SK-N-SH (cell line): Measurements from ENCODE around the gene ANKRD11. TPM values are rescaled to one million over a fixed set of nuclear protein-coding genes. Genes with fewer than 3 reads are reported as not detected.

Source experiments
- CTCF ChIA-PET: fragments of 300-600, 350-600 bp; formaldehyde crosslinking; extraction: SDS; loops from one replicate; lab custom pipeline; 2021; lab: Yijun Ruan, JAX
- POLR2A ChIA-PET: fragments of 350-600 bp; sonication (Branson Sonifier 250); formaldehyde crosslinking; extraction: SDS; loops from one replicate; lab custom pipeline; 2020; ENCODE audit warnings: antibody characterized with exemption, inconsistent platforms; lab: Yijun Ruan, JAX
- DNase-seq: peaks from one replicate; pipeline ENCODE4 v3.0.0; 2012
- H2AFZ ChIP-seq: fragments of 200-600 bp; sonication (generic); 2 replicates; pipeline ENCODE4 v1.8.1; 2016; ENCODE audit warnings: antibody characterized with exemption, mild to moderate bottlenecking, low read depth
- H3F3A ChIP-seq: fragments of 200-600 bp; sonication (generic); replicated peaks from 2 replicates; pipeline ENCODE3; 2016; ENCODE audit warnings: antibody characterized with exemption, mild to moderate bottlenecking; ENCODE audit not compliant: insufficient read depth
- H3K27ac ChIP-seq, 2 experiments: fragments of 200-500 bp in 1 of 2; fragments of 200-600 bp in 1 of 2; sonication (Bioruptor generic) in 1 of 2; sonication (generic), shearing (Covaris generic) in 1 of 2; 2 replicates each; pipeline versions ENCODE4 v1.5.1 to v1.6.1; 2014 to 2016; ENCODE audit warnings: low read depth in 2 of 2, inconsistent platforms in 1 of 2, low read length in 1 of 2, mild to moderate bottlenecking in 1 of 2, mixed read lengths in 1 of 2
- H3K27me3 ChIP-seq: fragments of 200-600 bp; sonication (generic), shearing (Covaris generic); 2 replicates; pipeline ENCODE4 v1.6.1; 2016; ENCODE audit warnings: mixed run types; ENCODE audit not compliant: insufficient read depth
- H3K36me3 ChIP-seq, 2 experiments: fragments of 200-500 bp in 1 of 2; fragments of 200-600 bp in 1 of 2; sonication (Bioruptor generic) in 1 of 2; sonication (generic) in 1 of 2; replicated peaks in 1 of 2; 2 replicates each; pipeline versions ENCODE3 to v1.5.1; 2014 to 2016; ENCODE audit warnings: low read length in 1 of 2, mild to moderate bottlenecking in 1 of 2; ENCODE audit not compliant: insufficient read depth in 2 of 2, control insufficient read depth in 1 of 2
- H3K4me1 ChIP-seq, 2 experiments: fragments of 200-500 bp in 1 of 2; fragments of 200-600 bp in 1 of 2; sonication (Bioruptor generic) in 1 of 2; sonication (generic), shearing (Covaris generic) in 1 of 2; 2 replicates each; pipeline versions ENCODE4 v1.5.1 to v1.6.1; 2014 to 2016; ENCODE audit warnings: low read depth in 1 of 2, low read length in 1 of 2, mixed run types in 1 of 2; ENCODE audit not compliant: insufficient read depth in 2 of 2, control insufficient read depth in 1 of 2
- H3K4me2 ChIP-seq: fragments of 200-600 bp; sonication (generic), shearing (Covaris generic); 2 replicates; pipeline ENCODE4 v1.6.1; 2017; ENCODE audit warnings: mixed run types
- H3K4me3 ChIP-seq, 2 experiments: fragments of 200-500 bp in 1 of 2; fragments of 200-600 bp in 1 of 2; sonication (Bioruptor generic) in 1 of 2; sonication (generic), shearing (Covaris generic) in 1 of 2; 2 replicates each; pipeline versions ENCODE4 v1.5.1 to v1.8.1; 2014 to 2016; ENCODE audit warnings: low read depth in 2 of 2, inconsistent platforms in 1 of 2, low read length in 1 of 2, mild to moderate bottlenecking in 1 of 2, mixed read lengths in 1 of 2, moderate library complexity in 1 of 2
- H3K79me2 ChIP-seq: fragments of 200-600 bp; sonication (generic); 2 replicates; pipeline ENCODE4 v1.8.1; 2017; ENCODE audit warnings: mild to moderate bottlenecking; ENCODE audit not compliant: insufficient read depth
- H3K9ac ChIP-seq: fragments of 200-600 bp; sonication (generic); 2 replicates; pipeline ENCODE4 v1.6.1; 2017; ENCODE audit warnings: mixed run types
- H3K9me2 ChIP-seq: fragments of 200-600 bp; sonication (generic); 2 replicates; pipeline ENCODE4 v1.6.1; 2017; ENCODE audit warnings: mixed run types
- H3K9me3 ChIP-seq: fragments of 200-600 bp; sonication (generic); 2 replicates; pipeline ENCODE4 v1.6.1; 2017; ENCODE audit warnings: mixed run types, mild to moderate bottlenecking, moderate library complexity
- H4K20me1 ChIP-seq: fragments of 200-600 bp; sonication (generic); 2 replicates; pipeline ENCODE4 v1.6.1; 2017; ENCODE audit warnings: mild to moderate bottlenecking, mixed run types; ENCODE audit not compliant: insufficient read depth
- CTCF ChIP-seq: fragments of 200-600 bp; sonication (generic); IDR thresholded peaks from 2 replicates; pipeline ENCODE4 v1.6.1; 2017; ENCODE audit warnings: antibody characterized with exemption, mild to moderate bottlenecking, moderate library complexity
- EZH2phosphoT487 ChIP-seq: fragments of 200-600 bp; sonication (generic); IDR thresholded peaks from 2 replicates; pipeline ENCODE4 v1.6.1; 2017; ENCODE audit warnings: low read depth, mixed run types, mild to moderate bottlenecking, antibody characterized with exemption, moderate library complexity, borderline replicate concordance
- FOXM1 ChIP-seq: IDR thresholded peaks from 2 replicates; pipeline ENCODE4 v1.4.0; 2012; ENCODE audit warnings: low read depth, mild to moderate bottlenecking
- GABPA ChIP-seq: IDR thresholded peaks from 2 replicates; pipeline ENCODE4 v1.4.0; 2012; ENCODE audit warnings: low read depth, mild to moderate bottlenecking
- GATA2 ChIP-seq: sonication (generic); formaldehyde crosslinking; IDR thresholded peaks from 2 replicates; pipeline ENCODE4 v1.5.0; 2020; ENCODE audit warnings: mild to moderate bottlenecking, missing genetic modification reagents
- IRF3 ChIP-seq: fragments of 150-350 bp; IDR thresholded peaks from 2 replicates; pipeline ENCODE4 v1.6.1; 2016; ENCODE audit warnings: mild to moderate bottlenecking, low read depth, low read length
- MXI1 ChIP-seq: IDR thresholded peaks from 2 replicates; pipeline ENCODE4 v1.6.1; 2012; ENCODE audit warnings: mild to moderate bottlenecking, low read depth, low read length, improper control_type of control experiment
- NRF1 ChIP-seq: IDR thresholded peaks from 2 replicates; pipeline ENCODE4 v1.6.1; 2012; ENCODE audit warnings: low read depth, mild to moderate bottlenecking, low read length
- RCOR1 ChIP-seq: fragments of 150-350 bp; IDR thresholded peaks from 2 replicates; pipeline ENCODE4 v1.6.1; 2017; ENCODE audit warnings: antibody characterized with exemption, low read length
- RFX5 ChIP-seq: IDR thresholded peaks from 2 replicates; pipeline ENCODE4 v1.6.1; 2012; ENCODE audit warnings: mild to moderate bottlenecking, improper control_type of control experiment, low read length
- RXRA ChIP-seq: IDR thresholded peaks from 2 replicates; pipeline ENCODE4 v1.4.0; 2012; ENCODE audit warnings: low read depth, mild to moderate bottlenecking, borderline replicate concordance
- SIN3A ChIP-seq: IDR thresholded peaks from 2 replicates; pipeline ENCODE4 v1.6.1; 2012; ENCODE audit warnings: low read depth, mild to moderate bottlenecking, low read length, moderate library complexity, borderline replicate concordance
- SMC3 ChIP-seq: IDR thresholded peaks from 2 replicates; pipeline ENCODE4 v1.6.1; 2012; ENCODE audit warnings: low read depth, low read length, improper control_type of control experiment
- TAF1 ChIP-seq: IDR thresholded peaks from 2 replicates; pipeline ENCODE4 v1.6.1; 2012; ENCODE audit warnings: low read depth, mild to moderate bottlenecking, low read length, moderate library complexity, borderline replicate concordance
- TCF12 ChIP-seq: IDR thresholded peaks from 2 replicates; pipeline ENCODE4 v1.4.0; 2012
- YY1 ChIP-seq: IDR thresholded peaks from 2 replicates; pipeline ENCODE4 v1.4.0; 2012; ENCODE audit warnings: low read depth, mild to moderate bottlenecking
- WGBS: methylation state at CpG from one replicate; pipeline ENCODE4 v1.1.6; 2017; ENCODE audit warnings: low lambda C conversion rate; 5-methylcytosine and 5-hydroxymethylcytosine counted together
- polyA plus RNA-seq, 3 experiments: library from polyadenylated mRNA; depleted of rRNA; stranded (reverse); fragments of >200 nt; gene quantifications; 2 replicates each; pipeline ENCODE4 v1.2.3, GENCODE V29; 2012

ANKRD11 gene
- polyA plus RNA-seq, 1 of the 3 experiments (the other 2 are of a cell fraction): 50.2 TPM

- TF ChIP-seq IRF3: no peak
- TF ChIP-seq TAF1: no peak
Observed at GRCh38 chr16:89294486-89294885, 195.9 kb downstream of the ANKRD11 start (continued).

- Histone ChIP-seq H3K4me2 (no peak overlapping the region), H3K4me1 (no peaks in the 10 kb centered on the region; a peak in 1 of 4 replicates), H3K79me2 (peaks cover 68% of the 10 kb centered on the region), H3K36me3 (peaks cover 9 to 25% of the 10 kb centered on the region in 2 experiments), H3K4me3 (no peak overlapping the region), H3K27ac (no peak overlapping the region), H3K9me2 (no peaks in the 10 kb centered on the region), H3K27me3 (no peaks in the 10 kb centered on the region), H2AFZ (no peak overlapping the region), H3K9me3 (no peaks in the 10 kb centered on the region), H4K20me1 (peaks cover 78% of the 10 kb centered on the region)
- ChIA-PET POLR2A (no interaction called here), CTCF (interaction anchor here (1.1 to 1.3 kb wide), 5 partner anchors 9 to 120 kb away, joined by 3 to 5 read pairs (median 4); no protein-coding TSS in a partner anchor)
- 98% methylated on average over 27 of the region's 28 CpGs for WGBS
- DNase-seq: no peak
- TF ChIP-seq CTCF (peak; percentile 16; the same call in 1 of the 2 replicates), SMC3 (no peak)
- TF ChIP-seq, all 33 proteins: peak for 1
- H3K9ac ChIP-seq: no peak overlapping the region
- H3F3A ChIP-seq: no peaks in the 10 kb centered on the region
Observed at GRCh38 chr16:89293276-89294143, 196.9 kb downstream of the ANKRD11 start.

- Histone ChIP-seq H3K27ac (no peak overlapping the region), H4K20me1 (peaks cover 72% of the 10 kb centered on the region), H3K79me2 (peaks cover 68% of the 10 kb centered on the region), H3F3A (no peaks in the 10 kb centered on the region), H3K4me1 (no peaks in the 10 kb centered on the region; a peak in 1 of 4 replicates), H3K9ac (no peak overlapping the region), H3K9me3 (no peaks in the 10 kb centered on the region), H3K36me3 (peaks cover 9 to 32% of the 10 kb centered on the region in 2 experiments), H3K27me3 (no peaks in the 10 kb centered on the region), H3K4me3 (no peak overlapping the region), H2AFZ (no peak overlapping the region), H3K4me2 (no peak overlapping the region), H3K9me2 (no peaks in the 10 kb centered on the region)
- no peak for DNase-seq
- TF ChIP-seq RXRA (no peak), EZH2phosphoT487 (no peak), RFX5 (no peak), SIN3A (no peak), FOXM1 (no peak), TCF12 (no peak), NRF1 (no peak), YY1 (no peak), GABPA (no peak), CTCF (no peak), RCOR1 (no peak), TAF1 (no peak), GATA2 (CRISPR knock-in tag) (no peak), MXI1 (no peak), SMC3 (no peak)
- CTCF ChIA-PET: interaction anchor here (0.9 to 1.3 kb wide), 4 partner anchors 11 to 52 kb away, joined by 3 to 5 read pairs (median 4); no protein-coding TSS in a partner anchor
- 81% methylated on average over 12 of the region's 22 CpGs for WGBS
- POLR2A ChIA-PET: no interaction called here
Observed at GRCh38 chr16:89292443-89293078, 197.8 kb downstream of the ANKRD11 start.
